GM18519 (cell line): ENCODE results near the gene FRRS1L.

Experiments
- ATAC-seq: cut with Tn5 transposase; IDR thresholded peaks from one replicate; pipeline ENCODE4 v1.9.1; 2021; ENCODE audit warnings: mild to moderate bottlenecking, moderate library complexity; ENCODE audit not compliant: unreplicated experiment, low FRiP score

Gene FRRS1L

DNA sequence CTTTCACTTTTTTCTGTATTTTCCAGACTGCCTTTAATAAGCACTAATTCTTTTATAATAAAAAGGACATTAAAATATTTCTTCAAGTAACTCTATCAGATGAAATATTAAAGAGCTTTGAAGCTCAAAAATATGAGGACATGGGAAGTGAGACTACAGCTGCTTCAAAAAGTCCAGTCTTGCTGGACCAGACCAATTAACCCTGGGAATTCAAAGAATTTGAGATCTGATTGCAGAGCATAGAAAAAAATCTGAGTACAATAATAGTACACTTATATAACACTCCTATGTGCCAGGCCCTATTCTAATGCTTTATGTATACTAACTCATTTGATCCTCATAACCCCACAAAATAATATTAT, 57.1 kb downstream of the FRRS1L start:
- ATAC-seq = no peak

DNA sequence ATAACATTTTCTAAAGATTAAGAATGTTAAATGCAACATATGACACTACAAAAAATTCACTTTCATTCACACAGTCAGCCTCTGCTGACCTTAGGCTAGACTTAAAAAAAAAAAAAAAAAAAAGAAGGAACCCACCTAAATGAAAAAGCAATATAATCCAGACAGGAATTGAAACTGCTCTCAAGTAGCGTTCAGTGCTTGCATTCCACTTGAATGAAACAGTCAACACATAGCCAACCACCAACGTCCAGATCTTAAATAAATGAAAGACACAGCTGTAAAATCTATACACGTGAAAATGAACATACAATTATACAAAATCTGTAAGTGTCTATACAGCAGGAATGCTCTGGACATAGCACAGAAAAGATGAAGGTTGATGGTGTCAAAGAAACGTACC, 58.7 kb downstream of the FRRS1L start:
- ATAC-seq = no peak

DNA sequence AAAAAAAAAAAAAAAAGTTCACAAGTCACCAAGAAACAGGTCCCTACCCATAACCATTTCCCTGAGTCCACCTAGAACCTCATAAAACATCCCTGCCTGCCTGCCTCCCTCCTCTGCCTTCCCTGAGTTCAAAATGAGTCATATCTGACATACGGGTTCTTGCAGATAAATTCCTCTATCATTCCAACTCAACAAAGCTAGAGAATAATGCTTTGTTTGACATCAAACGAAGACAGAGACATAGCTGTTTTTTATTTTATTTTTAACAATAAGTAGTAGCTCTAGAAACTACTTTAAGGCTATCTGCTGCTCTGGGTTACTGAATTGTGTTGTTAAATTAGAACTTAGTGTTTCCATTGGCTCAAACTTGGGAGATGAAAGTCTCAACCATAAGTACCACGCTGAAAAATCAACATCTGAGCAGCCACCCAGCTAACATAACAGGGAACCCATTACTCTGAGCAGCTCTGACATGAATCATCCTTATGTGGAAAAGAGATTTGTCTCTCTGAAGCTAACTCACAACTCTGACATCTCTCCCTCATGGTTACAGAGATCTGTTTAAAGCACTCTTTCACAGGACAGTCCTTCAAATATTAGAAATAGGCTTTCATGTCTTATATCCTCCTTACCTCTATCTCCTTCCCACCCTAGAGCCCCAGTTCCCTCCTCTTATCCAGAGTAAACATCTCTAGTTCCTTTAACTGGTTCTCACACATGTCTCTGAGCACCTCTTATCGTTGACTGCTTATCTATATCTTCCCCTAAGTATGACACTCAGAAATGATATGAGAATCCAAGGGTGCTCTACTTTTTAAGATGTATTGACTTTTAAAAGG, 59.4 kb downstream of the FRRS1L start:
- ATAC-seq = no peak

DNA sequence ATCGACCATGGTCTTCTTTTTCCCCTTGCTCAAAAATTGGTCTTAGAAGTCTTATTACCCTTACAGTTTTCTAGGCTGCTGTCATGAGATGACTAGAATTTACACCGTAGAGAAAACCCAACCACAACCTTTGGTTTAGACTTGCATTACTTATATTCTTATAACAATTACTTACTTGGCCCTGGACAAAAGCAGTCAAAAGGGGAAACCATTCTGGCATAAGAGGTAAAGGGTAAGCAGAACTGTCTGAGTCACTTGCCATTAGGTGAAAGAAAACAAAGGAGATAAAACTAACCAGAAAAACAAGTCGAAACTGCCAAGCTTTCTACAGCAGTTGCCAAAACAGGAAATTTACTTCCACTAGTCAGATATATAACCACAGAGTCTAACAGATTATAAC, 65.2 kb downstream of the FRRS1L start:
- peak; percentile 68 for ATAC-seq

DNA sequence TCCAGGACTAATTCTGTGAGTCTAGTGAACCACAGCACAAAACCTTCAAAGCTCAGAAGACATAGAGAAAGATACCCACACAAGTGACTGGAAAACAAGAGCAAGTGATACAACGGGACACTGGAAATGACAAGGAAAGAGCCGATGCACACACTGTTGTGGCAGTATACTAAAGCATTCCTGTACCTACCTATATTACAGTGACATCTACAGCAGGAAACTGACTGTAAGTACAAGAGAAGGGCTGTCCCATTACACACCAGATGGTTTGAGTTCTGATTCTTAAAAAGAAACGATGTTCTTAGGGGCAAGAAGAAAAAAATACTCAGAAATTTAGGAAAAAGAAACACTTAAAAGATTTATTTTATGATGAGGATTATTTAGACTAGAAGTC, 65.8 kb downstream of the FRRS1L start:
- ATAC-seq = no peak

DNA sequence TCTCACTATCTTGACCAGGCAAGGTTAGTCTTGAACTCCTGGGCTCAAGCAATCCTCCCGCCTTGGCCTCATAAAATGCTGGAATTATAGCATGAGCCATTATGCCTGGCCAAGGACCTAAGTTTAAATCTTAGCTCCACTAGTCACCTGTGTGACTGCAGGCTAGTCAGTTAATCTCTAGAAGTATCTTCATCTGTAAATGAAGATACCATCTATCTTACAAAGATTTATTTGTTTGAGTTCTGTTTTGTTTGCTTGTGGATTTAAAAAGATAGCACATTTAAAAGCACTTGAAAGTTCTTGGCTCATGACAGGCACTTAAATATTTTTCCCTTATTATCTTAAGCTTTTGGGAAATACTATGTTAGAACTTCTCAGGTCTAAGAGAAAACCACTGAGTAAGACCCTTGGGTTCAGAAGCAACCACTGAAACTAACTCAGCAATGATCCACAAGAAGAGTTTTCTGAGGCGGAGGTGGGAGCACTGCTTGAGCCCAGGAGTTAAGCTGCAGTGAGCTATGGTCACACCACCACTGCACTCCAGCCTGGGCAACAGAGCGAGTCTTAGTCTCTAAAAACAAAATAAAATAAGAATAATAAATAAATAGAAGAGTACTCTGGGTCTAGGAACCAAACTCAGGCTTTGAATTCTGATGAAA, 66.4 kb downstream of the FRRS1L start:
- no peak for ATAC-seq

DNA sequence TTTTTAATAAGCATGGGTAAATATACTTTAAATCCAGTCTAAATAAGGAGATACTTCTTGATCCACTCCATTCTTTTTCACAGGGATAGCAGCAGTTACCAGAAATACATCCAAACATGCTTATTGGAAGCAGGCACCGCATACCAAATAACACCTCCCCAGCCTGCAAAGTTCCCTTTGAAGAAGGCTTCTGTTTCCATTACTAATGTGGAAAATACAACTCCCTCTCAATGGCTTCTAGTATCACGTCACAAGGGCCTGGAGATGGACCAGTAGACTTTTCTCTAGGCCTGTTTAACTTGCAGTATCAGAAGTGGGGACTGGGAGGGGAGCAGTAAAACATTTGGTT, 68.1 kb downstream of the FRRS1L start:
- ATAC-seq = no peak

DNA sequence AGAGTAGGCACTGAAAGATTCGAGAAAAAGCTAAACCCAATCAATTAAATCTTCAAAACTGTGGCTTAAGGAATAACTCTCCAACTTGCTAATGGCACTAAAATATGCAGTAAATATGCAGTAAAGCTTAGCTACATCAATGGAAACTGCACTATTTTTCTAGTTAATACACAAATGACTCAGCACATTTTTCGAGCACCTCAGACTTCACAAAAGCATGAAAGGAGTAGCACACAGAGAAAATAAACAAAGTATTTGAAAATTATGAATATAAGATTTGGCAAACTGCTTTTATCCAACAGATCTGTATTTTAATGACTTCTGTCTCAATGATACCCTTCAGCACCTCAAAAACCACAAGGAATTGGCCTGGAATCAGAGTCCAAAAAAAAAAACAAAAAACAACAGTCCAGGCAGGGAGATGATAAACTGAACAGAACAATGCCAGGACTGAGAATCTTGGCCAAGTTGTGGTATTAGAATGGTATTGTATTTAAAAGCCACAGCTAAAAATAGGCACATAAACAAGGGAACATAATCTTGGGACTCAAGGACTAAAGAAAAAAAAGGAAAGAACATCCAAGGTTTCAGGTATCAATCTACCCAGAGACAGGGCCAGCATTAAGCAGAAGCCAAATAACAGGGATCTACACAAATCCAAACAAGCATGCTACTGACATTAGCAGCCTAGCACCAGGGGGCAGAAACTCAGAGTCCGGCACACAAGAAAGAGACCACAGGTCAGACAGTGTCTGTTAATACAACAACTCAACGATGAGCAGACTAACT, 68.7 kb downstream of the FRRS1L start:
- no peak for ATAC-seq

DNA sequence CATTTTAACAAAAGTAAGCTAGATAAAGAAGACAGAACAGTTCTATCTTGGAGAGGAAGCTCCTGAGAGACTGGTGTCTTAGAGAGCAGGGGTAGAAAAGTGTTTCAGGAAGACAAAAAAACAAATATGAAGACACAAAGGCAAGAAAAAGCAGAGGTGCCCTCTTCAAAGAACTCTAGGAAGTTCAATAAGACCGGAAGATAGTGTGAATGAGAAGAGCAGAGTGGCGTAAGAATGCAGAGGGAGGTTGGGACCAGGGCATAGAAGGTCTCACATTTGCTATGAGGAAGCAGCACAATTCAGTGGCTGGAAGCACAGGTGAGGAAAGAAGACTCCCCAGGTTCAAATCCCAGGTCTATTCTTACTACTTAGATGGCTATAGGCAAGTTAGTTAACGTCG, 69.9 kb downstream of the FRRS1L start:
- no peak for ATAC-seq

DNA sequence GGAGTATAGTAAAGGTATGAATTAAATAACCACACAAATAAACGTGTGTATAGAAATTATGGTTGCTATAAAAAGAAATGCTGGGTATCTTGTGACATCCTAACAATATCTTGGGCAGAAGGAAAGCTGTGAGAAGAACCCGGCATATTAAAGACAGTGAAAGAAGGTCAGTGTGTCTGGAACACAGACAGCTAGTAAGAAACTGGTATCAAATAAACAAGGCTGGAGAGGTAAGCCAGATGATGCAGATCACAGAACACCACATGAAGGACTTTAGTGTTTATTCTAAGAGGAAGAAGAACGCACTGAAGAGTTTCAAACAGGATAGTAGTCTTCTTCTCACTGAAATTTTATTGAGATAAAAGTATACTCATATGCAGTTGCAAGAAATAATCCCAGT, 71.7 kb downstream of the FRRS1L start:
- no peak for ATAC-seq

DNA sequence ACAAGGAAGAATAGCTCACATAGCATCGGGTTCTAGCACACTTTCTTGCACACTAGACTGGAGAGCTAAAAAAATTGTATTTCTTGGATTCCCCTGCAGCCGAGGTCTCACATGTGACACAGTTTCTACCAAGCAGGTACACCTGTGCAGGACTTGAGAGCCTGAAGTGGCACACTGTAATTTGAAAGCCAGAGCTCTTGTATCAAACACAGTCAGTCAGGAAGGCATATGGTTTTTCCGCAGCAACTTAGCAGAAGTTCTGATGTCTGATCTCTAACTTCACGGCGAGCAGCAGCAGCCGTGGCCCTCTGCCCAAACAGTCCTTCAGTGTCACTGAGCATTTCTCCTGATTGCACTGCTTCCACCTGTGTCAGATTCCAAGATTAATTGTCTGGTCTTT, 72.8 kb downstream of the FRRS1L start:
- ATAC-seq = no peak

DNA sequence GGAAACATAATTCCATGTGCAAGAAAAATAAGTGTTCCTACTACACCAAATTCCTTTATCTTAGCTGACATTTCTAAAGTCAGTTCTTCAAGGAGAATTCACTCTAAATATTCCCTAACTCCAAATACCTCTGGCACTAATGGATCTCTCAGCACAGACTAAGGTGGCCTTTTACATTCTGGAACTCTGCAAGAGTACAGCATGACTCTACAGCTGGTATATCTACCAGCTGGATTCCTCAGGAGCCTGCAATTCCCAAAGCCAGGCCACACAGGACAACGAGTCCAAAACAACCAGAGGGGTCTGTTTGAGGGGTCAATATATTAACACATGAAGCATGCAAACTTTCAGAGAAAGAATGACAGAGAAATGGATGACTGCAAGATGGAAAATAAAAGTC, 74.5 kb downstream of the FRRS1L start:
- ATAC-seq = no peak

DNA sequence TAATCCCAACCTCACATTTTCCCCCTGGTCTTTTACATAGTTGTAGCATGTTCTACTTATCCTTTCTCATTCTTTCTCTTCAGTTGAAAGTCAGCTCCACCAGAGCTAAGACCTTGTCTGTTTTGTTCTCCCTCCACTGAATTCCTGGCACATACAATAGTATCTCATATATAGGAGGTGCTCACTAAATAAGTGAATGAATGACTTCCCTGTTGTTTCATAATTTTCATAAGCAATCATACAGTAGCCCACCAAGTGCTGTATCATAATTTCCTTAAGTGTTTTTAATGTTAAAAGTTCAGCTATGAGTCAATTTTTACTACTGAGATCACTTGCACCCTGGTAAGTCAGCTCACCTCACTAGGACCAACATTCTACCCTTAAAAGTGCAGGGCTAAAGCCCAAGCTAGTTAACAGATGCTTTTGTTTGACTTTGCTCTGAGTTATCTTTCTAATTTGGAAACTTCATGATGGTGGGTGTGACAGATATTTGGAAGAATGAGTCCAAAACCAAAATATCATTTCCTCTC, 74.9 kb downstream of the FRRS1L start:
- no peak for ATAC-seq

DNA sequence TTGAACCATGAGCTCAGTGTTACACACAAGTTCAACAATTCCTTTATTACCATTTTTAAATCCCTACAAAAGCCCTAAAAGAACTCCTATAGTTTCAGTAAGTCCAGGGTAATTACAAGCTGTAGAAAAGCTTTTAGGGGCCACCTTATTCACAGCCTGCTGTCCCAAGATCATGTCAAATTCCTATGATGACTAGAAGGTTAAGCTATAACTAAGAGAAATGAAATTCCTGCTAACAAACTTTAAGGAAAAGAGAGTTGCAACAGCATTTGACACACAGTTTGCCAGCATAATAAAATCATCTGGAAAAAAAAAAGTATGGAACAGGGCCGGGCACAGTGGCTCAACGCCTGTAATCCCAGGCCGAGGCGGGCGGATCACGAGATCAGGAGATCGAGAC, 78.8 kb downstream of the FRRS1L start:
- no peak for ATAC-seq

DNA sequence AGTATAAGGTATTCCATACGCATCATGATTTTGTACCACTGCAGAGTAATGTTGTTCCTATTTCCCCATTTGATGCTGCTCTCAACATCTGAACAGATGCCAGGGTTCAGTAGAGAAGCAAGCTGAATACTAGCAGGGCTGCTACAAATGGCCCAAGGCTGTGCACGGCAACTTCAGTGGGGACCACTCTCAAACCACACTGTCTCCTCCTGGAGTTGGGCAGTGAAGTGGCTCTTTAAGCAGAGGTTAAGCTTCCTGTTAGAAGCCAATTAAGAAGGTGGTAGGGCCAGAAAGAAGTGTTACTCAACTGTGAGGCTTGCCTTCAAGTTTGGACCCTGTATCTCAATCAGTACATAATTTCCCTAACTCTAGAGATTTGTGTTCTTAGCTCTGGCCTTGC, 79.3 kb downstream of the FRRS1L start:
- no peak for ATAC-seq

DNA sequence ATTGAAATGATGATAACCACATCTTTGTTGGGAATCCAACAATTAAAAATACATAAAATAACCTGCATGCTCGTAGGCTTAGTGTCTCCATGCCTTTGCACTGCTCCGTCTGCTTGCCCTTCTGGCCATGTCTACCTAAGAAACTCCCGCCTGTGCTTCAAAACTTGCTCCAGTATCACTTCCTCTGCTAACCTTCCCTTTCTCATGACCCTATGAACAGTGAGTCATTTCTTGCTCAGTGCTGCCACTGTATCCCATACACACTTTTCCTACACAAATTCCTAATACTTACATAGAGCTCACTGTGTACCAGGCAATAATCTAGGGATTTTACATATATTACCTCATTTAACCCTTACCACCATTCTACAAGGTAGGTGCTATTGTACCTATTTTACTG, 80.8 kb downstream of the FRRS1L start:
- ATAC-seq = peak; percentile 84

DNA sequence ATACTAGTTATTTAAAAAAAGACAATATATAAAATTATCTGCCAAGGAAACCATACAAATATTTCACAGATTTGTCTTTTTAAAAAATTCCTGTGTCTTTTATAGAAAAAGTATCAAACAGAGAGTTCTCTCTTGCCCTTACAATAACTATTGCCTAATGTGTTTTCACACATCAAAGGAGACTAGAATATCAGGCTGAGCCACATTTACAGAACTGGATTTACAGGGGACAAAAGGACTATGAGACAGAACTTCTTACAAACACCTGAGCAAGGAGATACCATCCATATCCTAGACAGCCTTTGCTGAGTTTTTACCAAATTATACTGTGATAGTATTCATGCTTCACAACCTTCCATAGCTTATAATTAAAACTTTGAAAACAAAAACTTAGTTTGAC, 81.5 kb downstream of the FRRS1L start:
- no peak for ATAC-seq

DNA sequence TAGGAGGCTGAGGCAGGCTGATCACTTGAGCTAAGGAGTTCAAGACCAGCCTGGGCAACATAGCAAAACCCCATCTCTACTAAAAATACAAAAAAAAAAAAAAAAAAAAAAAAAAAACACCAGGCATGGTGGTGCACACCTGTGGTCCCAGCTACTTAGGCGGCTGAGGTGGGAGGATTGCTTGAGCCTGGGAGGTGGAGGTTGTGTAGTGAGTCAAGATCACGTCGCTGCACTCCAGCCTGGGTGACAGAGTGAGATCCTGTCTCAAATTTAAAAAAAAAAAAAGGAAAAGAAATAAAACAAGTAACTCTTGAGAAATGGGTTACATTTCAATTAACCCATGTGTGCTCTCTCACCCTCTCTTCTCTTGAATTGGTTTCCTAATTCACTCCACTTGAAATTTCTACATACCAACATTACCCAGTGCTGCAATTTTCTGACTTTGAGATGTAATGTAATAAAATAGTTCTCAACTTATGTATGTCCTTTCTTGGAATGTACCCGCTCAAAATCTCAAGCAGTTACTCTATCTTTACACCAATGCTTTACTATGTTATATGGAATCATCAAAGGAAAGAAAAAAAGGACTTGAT, 83.1 kb downstream of the FRRS1L start:
- ATAC-seq = no peak

DNA sequence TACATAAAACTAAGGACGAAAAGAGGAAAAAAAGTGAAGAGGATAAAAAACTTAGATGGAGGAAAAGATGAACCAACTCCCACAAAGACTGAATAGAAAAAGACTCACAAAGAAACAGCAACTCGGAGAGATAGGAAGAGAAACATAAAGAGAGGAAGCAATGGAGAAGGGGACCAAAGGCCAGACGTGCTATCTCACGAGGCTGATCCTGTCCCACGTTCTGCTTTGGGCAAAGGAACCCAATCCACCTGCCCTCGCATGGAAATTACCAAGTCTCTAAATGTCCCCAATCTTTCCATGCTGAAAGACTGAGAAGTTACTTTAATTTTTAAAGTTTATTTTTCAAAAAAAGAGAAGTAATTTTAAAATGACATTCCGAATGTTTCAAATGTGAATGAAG, 83.9 kb downstream of the FRRS1L start:
- no peak for ATAC-seq

DNA sequence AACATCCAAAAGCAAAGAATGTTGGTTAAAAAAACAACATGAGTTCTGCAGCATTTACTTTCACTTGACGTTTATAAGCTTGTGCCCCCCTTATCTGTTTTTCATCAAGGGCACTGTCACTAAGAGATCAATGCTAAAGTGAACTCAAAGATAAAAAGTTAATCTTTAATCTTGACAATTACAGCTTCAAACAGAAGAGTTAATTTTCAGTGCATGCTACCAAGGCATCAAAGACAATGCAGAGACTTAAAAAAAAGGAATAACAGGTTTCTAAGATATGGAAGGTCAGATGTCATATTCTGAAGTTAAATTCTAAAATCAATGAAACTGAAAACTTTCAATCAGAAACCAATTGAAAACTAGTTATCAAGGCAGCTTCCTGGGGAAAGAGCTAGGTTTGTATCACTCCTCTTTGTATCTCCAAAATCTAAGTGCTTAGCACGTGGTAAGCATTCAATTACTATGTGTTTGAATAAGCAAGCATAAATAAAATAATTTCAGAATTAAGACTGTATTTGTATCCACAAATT, 84.9 kb downstream of the FRRS1L start:
- ATAC-seq = no peak
